ENCODE results near the gene LVRN. TPM values are rescaled to one million over a fixed set of nuclear protein-coding genes. Genes with fewer than 3 reads are reported as not detected.

The LVRN gene
- polyA plus RNA-seq, 3 donors, result not detected

DNA sequence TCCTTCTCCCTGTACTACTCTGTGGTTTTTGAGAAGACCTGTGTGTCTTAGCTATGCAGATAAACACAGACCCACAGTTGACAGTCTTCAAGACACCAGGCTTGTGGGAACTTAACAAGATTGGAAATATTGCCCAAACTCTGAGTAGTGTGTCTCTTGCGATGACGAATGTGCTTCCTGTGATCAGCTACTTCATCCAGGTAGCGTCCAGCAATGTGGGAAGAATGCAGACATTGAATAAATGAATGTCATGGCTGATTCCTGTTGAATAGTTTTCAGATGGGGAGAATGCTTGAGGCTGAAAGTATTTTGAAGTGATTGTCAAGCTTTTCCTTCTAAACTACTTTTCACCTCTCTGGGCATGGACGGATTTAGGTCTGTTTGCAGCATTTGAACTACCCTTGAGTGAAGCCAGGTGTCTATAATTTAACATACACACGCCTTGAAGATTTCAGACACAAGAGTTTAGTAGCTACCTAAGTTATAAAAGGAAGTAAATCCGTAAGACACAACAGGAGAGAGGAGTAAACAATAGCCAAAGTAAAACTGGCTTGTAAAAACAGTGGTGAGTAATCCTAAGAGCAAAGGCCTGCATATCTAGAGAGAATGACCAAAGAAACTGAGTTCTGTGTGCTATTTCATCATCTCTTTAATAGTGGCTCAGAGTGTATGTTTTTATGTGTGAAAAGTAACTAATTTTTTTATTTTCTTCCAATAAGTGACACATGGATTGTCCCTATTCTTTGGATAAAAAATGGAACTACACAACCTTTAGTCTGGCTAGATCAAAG is 40.0 kb downstream of the LVRN start:
- Histone ChIP-seq H2AFZ (ENCODE audit: insufficient read depth, low read depth, low read length, poor library complexity, severe bottlenecking) (no peak overlapping the region), H3K4me2 (replicated peaks; ENCODE audit: extremely low read depth, low read length, poor library complexity, severe bottlenecking) (no peak overlapping the region), H3K4me1 (ENCODE audit: control insufficient read depth in 1 of 2, insufficient read depth in 2 of 2, low read length in 2 of 2) (no peaks in the 10 kb centered on the region), H3K36me3 (replicated peaks in 1 of 2; ENCODE audit: control insufficient read depth in 1 of 2, insufficient read depth in 2 of 2, low read length in 2 of 2) (no peaks in the 10 kb centered on the region), H3K9me3 (replicated peaks in 1 of 2; ENCODE audit: control insufficient read depth in 1 of 2, insufficient read depth in 1 of 2, low read length in 2 of 2) (no peaks in the 10 kb centered on the region), H4K20me1 (ENCODE audit: insufficient read depth, low read length) (no peaks in the 10 kb centered on the region), H3K79me2 (ENCODE audit: insufficient read depth, low read length) (no peaks in the 10 kb centered on the region), H3K27me3 (ENCODE audit: control insufficient read depth in 2 of 2, insufficient read depth in 2 of 2, low read length in 2 of 2) (no peaks in the 10 kb centered on the region), H3K9ac (ENCODE audit: insufficient read depth, low read length, poor library complexity, severe bottlenecking) (no peak overlapping the region), H3K4me3 (replicated peaks in 1 of 3; ENCODE audit: low read depth in 2 of 3, low read length in 3 of 3) (no peak overlapping the region), H3K27ac (ENCODE audit: low read depth in 1 of 2, low read length in 2 of 2) (no peak overlapping the region)
- Mint-ChIP-seq H3K27ac (no peak overlapping the region), H3K9me3 (peaks cover 0 to 2% (median 0%) of the 10 kb centered on the region in 7 donors), H3K36me3 (no peaks in the 10 kb centered on the region), H3K4me1 (no peaks in the 10 kb centered on the region), H3K4me3 (no peak overlapping the region), H3K27me3 (ENCODE audit: low read depth in 3 of 3) (peaks cover 0 to 3% (median 2%) of the 10 kb centered on the region in 3 donors)
- TF ChIP-seq, protein P1, sequence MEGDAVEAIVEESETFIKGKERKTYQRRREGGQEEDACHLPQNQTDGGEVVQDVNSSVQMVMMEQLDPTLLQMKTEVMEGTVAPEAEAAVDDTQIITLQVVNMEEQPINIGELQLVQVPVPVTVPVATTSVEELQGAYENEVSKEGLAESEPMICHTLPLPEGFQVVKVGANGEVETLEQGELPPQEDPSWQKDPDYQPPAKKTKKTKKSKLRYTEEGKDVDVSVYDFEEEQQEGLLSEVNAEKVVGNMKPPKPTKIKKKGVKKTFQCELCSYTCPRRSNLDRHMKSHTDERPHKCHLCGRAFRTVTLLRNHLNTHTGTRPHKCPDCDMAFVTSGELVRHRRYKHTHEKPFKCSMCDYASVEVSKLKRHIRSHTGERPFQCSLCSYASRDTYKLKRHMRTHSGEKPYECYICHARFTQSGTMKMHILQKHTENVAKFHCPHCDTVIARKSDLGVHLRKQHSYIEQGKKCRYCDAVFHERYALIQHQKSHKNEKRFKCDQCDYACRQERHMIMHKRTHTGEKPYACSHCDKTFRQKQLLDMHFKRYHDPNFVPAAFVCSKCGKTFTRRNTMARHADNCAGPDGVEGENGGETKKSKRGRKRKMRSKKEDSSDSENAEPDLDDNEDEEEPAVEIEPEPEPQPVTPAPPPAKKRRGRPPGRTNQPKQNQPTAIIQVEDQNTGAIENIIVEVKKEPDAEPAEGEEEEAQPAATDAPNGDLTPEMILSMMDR (IDR thresholded peaks at IDR 0.05), result no peak
- WGBS (ENCODE audit: insufficient coverage), result 96% methylated on average over 3 of the region's 6 CpGs
- intact Hi-C loops (cut with micrococcal nuclease), result no loop called here
- no peak for DNase-seq

GRCh38 chr5:116004248-116004647 is 42.0 kb downstream of the LVRN start:
- Histone ChIP-seq H2AFZ (ENCODE audit: insufficient read depth, low read depth, low read length, poor library complexity, severe bottlenecking) (no peak overlapping the region), H4K20me1 (ENCODE audit: insufficient read depth, low read length) (no peaks in the 10 kb centered on the region), H3K4me3 (replicated peaks in 1 of 3; ENCODE audit: low read depth in 2 of 3, low read length in 3 of 3) (no peak overlapping the region), H3K4me1 (ENCODE audit: control insufficient read depth in 1 of 2, insufficient read depth in 2 of 2, low read length in 2 of 2) (no peaks in the 10 kb centered on the region), H3K27ac (ENCODE audit: low read depth in 1 of 2, low read length in 2 of 2) (no peak overlapping the region), H3K27me3 (ENCODE audit: control insufficient read depth in 2 of 2, insufficient read depth in 2 of 2, low read length in 2 of 2) (no peaks in the 10 kb centered on the region), H3K4me2 (replicated peaks; ENCODE audit: extremely low read depth, low read length, poor library complexity, severe bottlenecking) (no peak overlapping the region), H3K36me3 (replicated peaks in 1 of 2; ENCODE audit: control insufficient read depth in 1 of 2, insufficient read depth in 2 of 2, low read length in 2 of 2) (no peaks in the 10 kb centered on the region), H3K79me2 (ENCODE audit: insufficient read depth, low read length) (no peaks in the 10 kb centered on the region), H3K9me3 (replicated peaks in 1 of 2; ENCODE audit: control insufficient read depth in 1 of 2, insufficient read depth in 1 of 2, low read length in 2 of 2) (no peaks in the 10 kb centered on the region), H3K9ac (ENCODE audit: insufficient read depth, low read length, poor library complexity, severe bottlenecking) (no peak overlapping the region)
- Mint-ChIP-seq H3K9me3 (peaks cover 0 to 4% (median 0%) of the 10 kb centered on the region in 7 donors), H3K4me1 (no peaks in the 10 kb centered on the region), H3K4me3 (no peak overlapping the region), H3K27ac (peak overlapping the region in 1 of 7 donors; percentile 14), H3K27me3 (ENCODE audit: low read depth in 3 of 3) (peaks cover 0 to 2% (median 2%) of the 10 kb centered on the region in 3 donors), H3K36me3 (no peaks in the 10 kb centered on the region)
- 100% methylated on average over 1 of the region's 3 CpGs for WGBS (ENCODE audit: insufficient coverage)
- DNase-seq, result no peak
- intact Hi-C loops (cut with micrococcal nuclease), result no loop called here
- TF ChIP-seq, protein P1 (IDR thresholded peaks at IDR 0.05), result no peak
